AG04450 (cell line): ENCODE results near the gene FN1. TPM values are rescaled to one million over a fixed set of nuclear protein-coding genes. Genes with fewer than 3 reads are reported as not detected.

ENCODE experiments used
- CTCF ChIA-PET: fragments of 300-600, 350-600 bp; formaldehyde crosslinking; extraction: SDS; loops from one replicate; lab custom pipeline; 2022; ENCODE audit warnings: antibody characterized with exemption, inconsistent platforms; lab: Charles Lee
- POLR2A ChIA-PET: fragments of 350-600 bp; formaldehyde crosslinking; extraction: SDS; loops from one replicate; lab custom pipeline; 2021; ENCODE audit warnings: antibody characterized with exemption, inconsistent platforms; lab: Yijun Ruan, JAX
- DNase-seq: peaks from one replicate; pipeline ENCODE4 v3.0.0-alpha.2; 2011; ENCODE audit warnings: low read depth, low spot score
- H3K27ac ChIP-seq: one replicate; pipeline ENCODE4 v1.5.1; 2012; ENCODE audit warnings: low read depth, low read length, control low read depth
- H3K27me3 ChIP-seq: one replicate; pipeline ENCODE4 v1.6.0; 2012; ENCODE audit warnings: low read length; ENCODE audit not compliant: control insufficient read depth, insufficient read depth
- H3K4me3 ChIP-seq: 2 replicates; pipeline ENCODE4 v1.5.1; 2011; ENCODE audit warnings: mild to moderate bottlenecking, low read depth, low read length, control low read depth
- H3K9me3 ChIP-seq: 2 replicates; pipeline ENCODE4 v1.5.1; 2012; ENCODE audit warnings: low read length; ENCODE audit not compliant: control insufficient read depth, insufficient read depth
- CTCF ChIP-seq: IDR thresholded peaks from 2 replicates; pipeline ENCODE4 v1.5.1; 2011; ENCODE audit warnings: low read depth, low read length, control low read depth, inconsistent platforms
- polyA plus RNA-seq: library from polyadenylated mRNA; depleted of rRNA; stranded (reverse); fragments of >200 nt; gene quantifications from 2 replicates; pipeline ENCODE4 v1.2.3, GENCODE V29; 2011

The FN1 gene
- polyA plus RNA-seq, 1 experiment = 6,646 TPM

GRCh38 chr2:215452725-215453124, 16.9 kb upstream of the FN1 start:
- TF ChIP-seq CTCF = no peak
- ChIA-PET POLR2A (no interaction called here), CTCF (interaction anchor here (1.0 to 1.8 kb wide), 2 partner anchors 11 to 15 kb away, joined by 3 to 7 read pairs; no protein-coding TSS in a partner anchor)
- Histone ChIP-seq H3K4me3 (no peak overlapping the region), H3K9me3 (peaks cover 6% of the 10 kb centered on the region; the same call in 1 of the 2 replicates), H3K27ac (no peak overlapping the region), H3K27me3 (no peaks in the 10 kb centered on the region)
- no peak for DNase-seq

DNA sequence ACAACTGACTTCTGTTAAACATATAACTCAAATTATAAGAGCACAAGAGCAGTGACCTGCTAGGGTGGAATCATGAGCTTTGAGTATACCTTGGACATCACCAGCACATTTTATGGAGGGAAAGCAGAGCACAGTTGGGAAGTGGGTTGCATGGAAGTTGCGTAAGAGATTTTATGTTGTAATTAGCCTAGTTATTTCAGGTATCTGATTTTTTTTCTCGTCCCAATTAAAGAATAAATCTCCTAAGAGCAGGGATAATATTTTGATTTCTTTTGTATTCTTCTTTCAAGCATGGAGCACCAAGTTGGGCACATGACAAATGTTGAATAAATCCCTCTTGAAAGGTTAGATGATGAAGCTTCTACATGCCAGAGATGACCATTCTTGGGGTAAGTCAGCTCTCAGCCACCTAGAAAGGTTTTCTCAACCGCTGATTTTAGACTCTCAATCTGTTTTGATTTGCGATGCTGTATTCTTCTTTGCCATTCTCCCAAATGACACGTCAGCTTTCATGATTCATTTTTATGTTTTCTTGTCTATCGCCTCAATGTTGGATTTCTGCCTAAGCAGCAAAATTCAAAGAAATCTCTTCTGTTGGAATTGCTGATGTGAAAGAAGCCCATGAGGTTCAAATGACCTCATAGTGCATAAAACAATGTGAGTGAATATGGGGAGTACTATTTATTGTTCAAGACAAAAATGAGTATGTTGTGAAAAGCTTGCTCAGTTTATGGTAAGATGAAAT, 15.3 kb upstream of the FN1 start:
- ChIA-PET CTCF (interaction anchor here (1.4 kb wide), 1 partner anchor 469 kb away, joined by 4 read pairs; no protein-coding TSS in a partner anchor), POLR2A (no interaction called here)
- Histone ChIP-seq H3K27me3 (no peaks in the 10 kb centered on the region), H3K27ac (no peak overlapping the region), H3K9me3 (peaks cover 6% of the 10 kb centered on the region; the same call in 1 of the 2 replicates), H3K4me3 (no peak overlapping the region)
- no peak for TF ChIP-seq CTCF
- no peak for DNase-seq

GRCh38 chr2:215450188-215451011, 14.5 kb upstream of the FN1 start:
- CTCF ChIA-PET = interaction anchor here (0.6 kb wide), 1 partner anchor 9 kb away, joined by 5 read pairs; no protein-coding TSS in a partner anchor
- TF ChIP-seq CTCF = no peak
- no peak for DNase-seq

DNA sequence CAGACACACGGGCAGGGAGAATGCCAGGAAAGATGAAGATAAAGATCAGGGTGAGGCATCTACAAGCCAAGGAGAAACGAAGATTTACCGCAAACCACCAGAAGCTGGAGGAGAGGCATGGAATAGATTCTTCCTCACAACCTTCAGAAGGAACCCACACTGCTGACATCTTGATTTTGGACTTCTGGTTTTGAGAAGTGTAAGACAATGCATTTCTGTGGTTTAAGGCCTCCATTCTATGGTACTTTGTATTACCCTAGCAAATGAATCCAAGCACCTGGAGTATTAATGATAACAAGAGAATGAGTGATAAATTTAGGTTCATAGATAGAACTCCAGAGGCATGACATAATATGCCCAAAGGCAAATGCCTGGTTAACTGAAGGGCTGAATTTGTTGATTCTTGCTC, 11.8 kb upstream of the FN1 start:
- no peak for TF ChIP-seq CTCF
- Histone ChIP-seq H3K27ac (no peak overlapping the region), H3K27me3 (no peaks in the 10 kb centered on the region), H3K9me3 (peaks cover 6% of the 10 kb centered on the region; the same call in 1 of the 2 replicates), H3K4me3 (no peak overlapping the region)
- POLR2A ChIA-PET = no interaction called here
- DNase-seq = no peak
- CTCF ChIA-PET = interaction anchor here (1.1 kb wide), 1 partner anchor 8 kb away, joined by 4 read pairs; no protein-coding TSS in a partner anchor

More at GRCh38 chr2:215450188-215451011, 14.5 kb upstream of the FN1 start:
- H3K27ac ChIP-seq = no peak overlapping the region
- peaks cover 6% of the 10 kb centered on the region; the same call in 1 of the 2 replicates for H3K9me3 ChIP-seq
- no peak overlapping the region for H3K4me3 ChIP-seq
- H3K27me3 ChIP-seq = no peaks in the 10 kb centered on the region
- POLR2A ChIA-PET = no interaction called here
